Fibroblast of the conjunctiva (primary cell): Measurements from ENCODE around the gene TRPT1.

Source experiments
- DNase-seq: peaks from one replicate; pipeline ENCODE4 v3.0.0-alpha.2; 2010; ENCODE audit warnings: low read depth

The TRPT1 gene

GRCh38 chr11:64225608-64226506, at the start of gene TRPT1, which contains the start of gene NUDT22:
Gene TRPT1, minus strand, starts transcription at chr11:64226186. Its CDS starts 326 bp downstream, at chr11:64225860.
Gene NUDT22, plus strand, starts transcription at chr11:64226274. Its CDS starts 379 bp downstream, at chr11:64226653.
- DNase-seq = peak; percentile 47

GRCh38 chr11:64275031-64275800, 49.2 kb upstream of the TRPT1 start:
- no peak for DNase-seq

GRCh38 chr11:64269540-64270220, 43.7 kb upstream of the TRPT1 start:
- peak; percentile 100 for DNase-seq

GRCh38 chr11:64268893-64269539, 43.0 kb upstream of the TRPT1 start:
- DNase-seq = no peak

- DNase-seq = no peak
Observed at GRCh38 chr11:64268025-64268892, 42.3 kb upstream of the TRPT1 start.

GRCh38 chr11:64267207-64267945, 41.4 kb upstream of the TRPT1 start:
- DNase-seq = no peak

GRCh38 chr11:64266339-64266738, 40.4 kb upstream of the TRPT1 start:
- no peak for DNase-seq

- no peak for DNase-seq
Observed at GRCh38 chr11:64265176-64266160, 39.5 kb upstream of the TRPT1 start.

- no peak for DNase-seq
Observed at GRCh38 chr11:64264371-64264852, 38.4 kb upstream of the TRPT1 start.

GRCh38 chr11:64263947-64264317, 37.9 kb upstream of the TRPT1 start:
- DNase-seq = no peak

GRCh38 chr11:64263021-64263946, 37.3 kb upstream of the TRPT1 start:
- DNase-seq = no peak

- no peak for DNase-seq
Observed at GRCh38 chr11:64262271-64263002, 36.5 kb upstream of the TRPT1 start.

GRCh38 chr11:64261556-64262080, 35.6 kb upstream of the TRPT1 start:
- DNase-seq = no peak

- DNase-seq = no peak
Observed at GRCh38 chr11:64260147-64260708, 34.2 kb upstream of the TRPT1 start.

GRCh38 chr11:64259533-64260067, 33.6 kb upstream of the TRPT1 start:
- DNase-seq = no peak

- DNase-seq = no peak
Observed at GRCh38 chr11:64258946-64259532, 33.1 kb upstream of the TRPT1 start.
